ENCODE data around the gene GM2A.

DNA sequence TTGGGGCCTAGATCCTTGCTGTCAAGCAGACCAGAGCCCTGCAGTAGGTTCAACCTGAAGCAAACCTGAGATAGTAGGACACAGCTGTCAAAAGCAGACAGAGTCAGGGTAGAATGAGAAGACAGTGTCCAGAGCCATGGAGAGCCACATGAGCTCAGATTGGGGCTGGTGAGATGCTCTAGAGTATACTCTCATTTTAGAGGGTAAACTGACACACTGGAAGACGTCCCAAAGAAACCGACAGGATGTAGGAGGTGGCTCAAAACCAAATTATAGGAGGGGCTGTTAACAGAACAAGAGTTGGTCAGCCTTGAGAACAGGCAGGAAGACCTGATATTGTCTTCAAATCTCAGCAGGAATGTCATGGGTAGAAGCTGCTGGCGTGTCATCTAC, 40.6 kb upstream of the GM2A start:
- TF ChIP-seq POLR2A (IDR thresholded peaks at IDR 0.05; ENCODE audit: low read depth) (no peak), EP300 (IDR thresholded peaks at IDR 0.05) (no peak), POLR2AphosphoS5 (IDR thresholded peaks at IDR 0.05) (no peak)
- TF ChIP-seq, protein P1, sequence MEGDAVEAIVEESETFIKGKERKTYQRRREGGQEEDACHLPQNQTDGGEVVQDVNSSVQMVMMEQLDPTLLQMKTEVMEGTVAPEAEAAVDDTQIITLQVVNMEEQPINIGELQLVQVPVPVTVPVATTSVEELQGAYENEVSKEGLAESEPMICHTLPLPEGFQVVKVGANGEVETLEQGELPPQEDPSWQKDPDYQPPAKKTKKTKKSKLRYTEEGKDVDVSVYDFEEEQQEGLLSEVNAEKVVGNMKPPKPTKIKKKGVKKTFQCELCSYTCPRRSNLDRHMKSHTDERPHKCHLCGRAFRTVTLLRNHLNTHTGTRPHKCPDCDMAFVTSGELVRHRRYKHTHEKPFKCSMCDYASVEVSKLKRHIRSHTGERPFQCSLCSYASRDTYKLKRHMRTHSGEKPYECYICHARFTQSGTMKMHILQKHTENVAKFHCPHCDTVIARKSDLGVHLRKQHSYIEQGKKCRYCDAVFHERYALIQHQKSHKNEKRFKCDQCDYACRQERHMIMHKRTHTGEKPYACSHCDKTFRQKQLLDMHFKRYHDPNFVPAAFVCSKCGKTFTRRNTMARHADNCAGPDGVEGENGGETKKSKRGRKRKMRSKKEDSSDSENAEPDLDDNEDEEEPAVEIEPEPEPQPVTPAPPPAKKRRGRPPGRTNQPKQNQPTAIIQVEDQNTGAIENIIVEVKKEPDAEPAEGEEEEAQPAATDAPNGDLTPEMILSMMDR (IDR thresholded peaks at IDR 0.05): no peak

All from esophagus muscularis mucosa (tissue), 4 donors.